Adrenal gland (tissue), 12 donors: ENCODE results near the gene FAM83C. TPM values are rescaled to one million over a fixed set of nuclear protein-coding genes. Genes with fewer than 3 reads are reported as not detected.

ENCODE experiments used
- DNase-seq, 7 donors: peaks; one replicate each; pipeline ENCODE4 v3.0.0-alpha.2; 2019 to 2020
- H3K27ac ChIP-seq, 5 donors: fragments of 200-600 bp; sonication (generic) in 4 of 5; 1 replicate in 3 of 5; 2 replicates in 2 of 5; pipeline versions ENCODE4 v1.5.1 to v1.8.0; 2016 to 2020; ENCODE audit warnings: mild to moderate bottlenecking in 1 of 5
- H3K27me3 ChIP-seq: fragments of 200-600 bp; 2 replicates; pipeline ENCODE4 v1.8.0; 2021
- H3K36me3 ChIP-seq, 2 donors: fragments of 200-600 bp; replicated peaks in 1 of 2; 1 replicate in 1 of 2; 2 replicates in 1 of 2; pipeline versions ENCODE4 v1.5.1 to v1.8.0; 2018 to 2022
- H3K4me1 ChIP-seq, 2 donors: fragments of 200-600 bp; replicated peaks in 1 of 2; 1 replicate in 1 of 2; 2 replicates in 1 of 2; pipeline versions ENCODE4 v1.5.1 to v1.8.0; 2018 to 2021
- H3K4me3 ChIP-seq, 4 donors: fragments of 200-600 bp; sonication (generic) in 3 of 4; one replicate each; pipeline ENCODE4 v1.5.1; 2016 to 2018
- H3K9me3 ChIP-seq, 3 donors: fragments of 200-600 bp; sonication (generic) in 1 of 3; replicated peaks in 1 of 3; 1 replicate in 2 of 3; 2 replicates in 1 of 3; pipeline versions ENCODE4 v1.5.1 to v1.8.0; 2016 to 2021
- POLR2A ChIP-seq, 2 donors: fragments of 450-650 bp; IDR thresholded peaks; one replicate each; pipeline ENCODE4 v1.6.1; 2017; ENCODE audit warnings: antibody characterized with exemption in 2 of 2, mild to moderate bottlenecking in 2 of 2, moderate library complexity in 1 of 2
- WGBS, 4 donors: extraction: QIAGEN DNeasy Blood & Tissue Kit in 2 of 4; methylation state at CpG; one replicate each; pipeline versions ENCODE4 v1.1.5 to v1.1.7; 2013 to 2017; 5-methylcytosine and 5-hydroxymethylcytosine counted together
- intact Hi-C, 2 donors: fragments of 100-400 bp; cut with DNase I; formaldehyde crosslinking; loops; one replicate each; pipeline versions ENCODE4 v1.14.1 to v1.15.0; 2022 to 2023
- polyA plus RNA-seq, 3 donors: library from polyadenylated mRNA; stranded (reverse); fragments of 200-250 nt in 2 of 3; fragments of 350-450 nt in 1 of 3; fragmentation: Illumina TruSeq in 1 of 3; extraction: RNeasy Lipid Tissue Mini Kit (QIAGEN cat#74804) in 1 of 3; gene quantifications; one replicate each; pipeline ENCODE4 v1.2.3, GENCODE V29; 2013 to 2014
- total RNA-seq, 9 donors: library from RNA; depleted of rRNA in 4 of 9; stranded (reverse); fragments of >200 nt in 4 of 9; fragments of 120-200 nt in 1 of 9; fragmentation: NEBNext Ultra II Directional in 1 of 9; extraction: Animal tissue kit (Norgen Biotek cat#: 25700) in 1 of 9; gene quantifications; one replicate each; pipeline versions ENCODE4 v1.1.0 to v1.2.4, GENCODE V29; 2013 to 2023
- TF ChIP-seq, protein P1 (sequence below), 6 experiments: fragments of 450-650 bp in 4 of 6; fragments of 200-600 bp in 2 of 6; sonication (generic) in 1 of 6; IDR thresholded peaks; 1 replicate in 5 of 6; 2 replicates in 1 of 6; pipeline versions ENCODE4 v1.5.1 to v1.8.0; 2016 to 2021; ENCODE audit warnings: antibody characterized with exemption in 6 of 6, mild to moderate bottlenecking in 2 of 6, moderate library complexity in 1 of 6
- donor health status: healthy with polysubstance abuse.
- donor health status: Bipolar disorder and iron deficiency.
- donor health status: DM: yes; HTN: yes; CAD: no.
- donor health status: DM: no; HTN: no; CAD: no.
- donor health status: DM: no; HTN: no; CAD: no.
- donor health status: DM: yes; HTN: yes; CAD: no.

Gene FAM83C
- total and polyA plus RNA-seq, 12 donors, result 0.03 to 0.11 TPM; not detected in 10

- WGBS, 4 donors, result 82 to 90% (median 85%) methylated on average over 6 to 7 of the region's 7 CpGs
- no peak for DNase-seq
- Histone ChIP-seq H3K27ac (no peak overlapping the region), H3K9me3 (no peaks in the 10 kb centered on the region), H3K4me1 (no peaks in the 10 kb centered on the region), H3K36me3 (no peaks in the 10 kb centered on the region), H3K4me3 (no peak overlapping the region), H3K27me3 (no peaks in the 10 kb centered on the region)
- intact Hi-C loops, result no loop called here
- no peak for TF ChIP-seq POLR2A (IDR thresholded peaks at IDR 0.05)
- TF ChIP-seq, protein P1, sequence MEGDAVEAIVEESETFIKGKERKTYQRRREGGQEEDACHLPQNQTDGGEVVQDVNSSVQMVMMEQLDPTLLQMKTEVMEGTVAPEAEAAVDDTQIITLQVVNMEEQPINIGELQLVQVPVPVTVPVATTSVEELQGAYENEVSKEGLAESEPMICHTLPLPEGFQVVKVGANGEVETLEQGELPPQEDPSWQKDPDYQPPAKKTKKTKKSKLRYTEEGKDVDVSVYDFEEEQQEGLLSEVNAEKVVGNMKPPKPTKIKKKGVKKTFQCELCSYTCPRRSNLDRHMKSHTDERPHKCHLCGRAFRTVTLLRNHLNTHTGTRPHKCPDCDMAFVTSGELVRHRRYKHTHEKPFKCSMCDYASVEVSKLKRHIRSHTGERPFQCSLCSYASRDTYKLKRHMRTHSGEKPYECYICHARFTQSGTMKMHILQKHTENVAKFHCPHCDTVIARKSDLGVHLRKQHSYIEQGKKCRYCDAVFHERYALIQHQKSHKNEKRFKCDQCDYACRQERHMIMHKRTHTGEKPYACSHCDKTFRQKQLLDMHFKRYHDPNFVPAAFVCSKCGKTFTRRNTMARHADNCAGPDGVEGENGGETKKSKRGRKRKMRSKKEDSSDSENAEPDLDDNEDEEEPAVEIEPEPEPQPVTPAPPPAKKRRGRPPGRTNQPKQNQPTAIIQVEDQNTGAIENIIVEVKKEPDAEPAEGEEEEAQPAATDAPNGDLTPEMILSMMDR (IDR thresholded peaks at IDR 0.05), result no peak
These were observed 1.3 kb downstream of the FAM83C start for GRCh38 chr20:35290887-35291417.

GRCh38 chr20:35290186-35290886 lies 1.9 kb downstream of the FAM83C start:
- Histone ChIP-seq H3K4me1 (peaks cover 0 to 2% of the 10 kb centered on the region in 2 donors), H3K27ac (no peak overlapping the region), H3K4me3 (no peak overlapping the region), H3K9me3 (no peaks in the 10 kb centered on the region), H3K27me3 (no peaks in the 10 kb centered on the region), H3K36me3 (no peaks in the 10 kb centered on the region)
- DNase-seq, result no peak
- WGBS, 4 donors, result 52 to 63% (median 57%) methylated on average over 6 to 7 of the region's 7 CpGs
- TF ChIP-seq, protein P1 (IDR thresholded peaks at IDR 0.05), result no peak
- no peak for TF ChIP-seq POLR2A (IDR thresholded peaks at IDR 0.05)
- intact Hi-C loops, result no loop called here

DNA sequence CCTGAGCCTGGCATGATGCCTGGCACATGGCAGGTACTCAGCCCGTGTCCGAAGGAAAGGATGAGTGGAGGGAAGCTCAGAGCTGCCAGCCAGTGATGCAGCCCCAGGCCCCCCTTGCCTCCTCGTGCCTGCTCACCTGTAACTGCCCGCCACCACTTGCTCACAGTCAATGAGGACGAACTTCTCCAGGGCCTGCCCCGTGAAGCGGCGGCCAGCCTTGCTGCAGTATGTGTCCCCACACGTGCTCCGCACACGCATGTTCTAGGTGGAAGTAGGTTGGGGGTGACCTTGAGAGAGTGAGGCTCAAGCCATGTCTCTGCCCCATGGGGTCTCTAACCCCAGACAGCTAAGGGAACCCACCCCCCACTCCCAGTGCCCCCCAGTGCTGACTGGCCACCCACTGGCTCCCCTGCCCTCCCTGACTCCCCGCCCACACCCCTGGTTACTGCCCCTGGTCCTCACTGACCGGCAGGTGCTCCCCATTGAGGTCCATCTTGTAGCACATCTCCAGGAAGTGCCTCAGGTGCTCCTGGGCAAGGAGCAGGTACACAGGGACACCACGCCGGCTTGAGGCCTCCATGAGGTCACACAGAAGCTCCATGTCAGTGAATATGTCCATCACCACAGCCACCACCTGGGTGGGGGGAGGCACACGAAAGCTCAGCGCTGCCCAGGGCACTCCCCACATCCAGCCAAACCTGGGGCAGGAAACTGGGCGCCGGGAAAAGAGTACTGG lies 3.7 kb downstream of the FAM83C start:
- Histone ChIP-seq H3K27ac (no peak overlapping the region), H3K9me3 (no peaks in the 10 kb centered on the region), H3K36me3 (no peaks in the 10 kb centered on the region), H3K4me3 (no peak overlapping the region), H3K4me1 (peaks cover 8 to 14% of the 10 kb centered on the region in 2 donors), H3K27me3 (no peaks in the 10 kb centered on the region)
- intact Hi-C loops, result no loop called here
- 67 to 81% (median 73%) methylated on average over 7 to 19 of the region's 19 CpGs for WGBS, 4 donors
- no peak for DNase-seq
- TF ChIP-seq, protein P1 (IDR thresholded peaks at IDR 0.05), result no peak
- no peak for TF ChIP-seq POLR2A (IDR thresholded peaks at IDR 0.05)

DNA sequence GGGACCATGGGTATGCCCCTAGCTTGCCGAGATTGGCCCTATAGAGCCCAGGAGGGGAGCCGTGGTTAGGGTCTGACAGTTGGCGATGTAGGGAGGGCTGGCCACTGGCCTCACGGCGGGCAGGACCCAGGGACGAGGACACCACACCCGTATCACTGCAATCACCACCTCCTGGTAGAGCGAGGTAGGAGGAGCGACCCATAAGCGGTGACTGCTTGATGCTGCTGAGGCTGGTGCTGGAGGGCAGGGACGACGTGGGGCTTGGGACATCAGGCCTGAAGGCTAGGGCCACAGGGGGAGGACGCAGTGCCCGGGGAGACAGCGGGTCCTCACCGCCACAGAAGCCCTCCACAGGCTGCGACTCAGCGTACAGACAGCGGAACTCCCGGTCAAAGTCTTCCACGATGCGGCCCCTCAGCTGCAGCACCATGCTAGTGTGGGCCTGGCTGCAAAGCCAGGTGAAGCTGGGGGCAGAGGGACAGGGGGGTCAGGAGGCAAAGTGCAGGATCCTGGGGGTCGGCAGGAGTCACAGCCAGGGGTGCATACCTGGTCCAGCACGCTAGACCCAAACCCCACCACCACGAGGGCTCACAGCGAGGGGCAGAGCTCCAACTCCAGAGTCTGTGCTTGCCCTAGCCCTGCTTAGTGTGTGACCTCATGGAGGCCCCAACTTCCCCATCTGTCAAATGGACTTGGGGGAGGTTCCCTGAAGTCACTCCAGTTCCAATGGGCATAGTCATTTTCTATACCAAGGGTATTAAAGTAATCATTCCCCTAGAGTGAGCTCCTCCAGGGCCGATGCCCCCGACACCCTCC lies 4.5 kb downstream of the FAM83C start:
- no peaks in the 10 kb centered on the region for H3K27me3 ChIP-seq
- no peak overlapping the region for H3K4me3 ChIP-seq
- intact Hi-C loops, result no loop called here
- no peaks in the 10 kb centered on the region for H3K36me3 ChIP-seq
- H3K9me3 ChIP-seq, result no peaks in the 10 kb centered on the region
- H3K27ac ChIP-seq, result no peak overlapping the region
- DNase-seq, result no peak
- 82 to 88% (median 84%) methylated on average over 18 to 28 of the region's 28 CpGs for WGBS, 4 donors
- TF ChIP-seq POLR2A (IDR thresholded peaks at IDR 0.05), result no peak
- TF ChIP-seq, protein P1 (IDR thresholded peaks at IDR 0.05), result no peak
- peaks cover 11 to 22% of the 10 kb centered on the region in 2 donors for H3K4me1 ChIP-seq
